Esophagus mucosa (tissue), 1 donor: ENCODE measurements around the gene AKAP1. TPM values are rescaled to one million over a fixed set of nuclear protein-coding genes. Genes with fewer than 3 reads are reported as not detected.

ENCODE experiments used
- ATAC-seq: fragments of 200-7000 bp; cut with Tn5 transposase; one replicate; pipeline ENCODE4 v1.9.1; 2020
- total RNA-seq: library from RNA; stranded (reverse); gene quantifications from one replicate; pipeline ENCODE4 v1.2.4, GENCODE V29; 2023
- donor health status: DM: yes; HTN: yes; CAD: no.

Gene AKAP1
- total RNA-seq, result 29.9 TPM

GRCh38 chr17:57084802-57085447 lies at the start of gene AKAP1:
AKAP1 (plus strand) TSS chr17:57085246; CDS start chr17:57105465, 20,219 bp downstream.
- peak; percentile 98 for ATAC-seq

- ATAC-seq, result peak; percentile 73
These were observed 49.0 kb upstream of the AKAP1 start for GRCh38 chr17:57035971-57036481.

- no peak for ATAC-seq
These were observed 47.6 kb upstream of the AKAP1 start for GRCh38 chr17:57037411-57037810.

GRCh38 chr17:57038486-57038885 lies 46.6 kb upstream of the AKAP1 start:
- no peak for ATAC-seq

- no peak for ATAC-seq
These were observed 44.5 kb upstream of the AKAP1 start for GRCh38 chr17:57040571-57040970.

GRCh38 chr17:57043276-57043675 lies 41.8 kb upstream of the AKAP1 start:
- ATAC-seq, result no peak

- no peak for ATAC-seq
These were observed 39.8 kb upstream of the AKAP1 start for GRCh38 chr17:57044976-57045867.

- peak; percentile 37 for ATAC-seq
These were observed 39.0 kb upstream of the AKAP1 start for GRCh38 chr17:57045868-57046704.

GRCh38 chr17:57046749-57047148 lies 38.3 kb upstream of the AKAP1 start:
- ATAC-seq, result no peak

- ATAC-seq, result peak; percentile 49
These were observed 37.0 kb upstream of the AKAP1 start for GRCh38 chr17:57048096-57048495.

- ATAC-seq, result no peak
These were observed 34.7 kb upstream of the AKAP1 start for GRCh38 chr17:57050306-57050705.

- ATAC-seq, result peak; percentile 81
These were observed 33.1 kb upstream of the AKAP1 start for GRCh38 chr17:57051886-57052361.

GRCh38 chr17:57062865-57063264 lies 22.2 kb upstream of the AKAP1 start:
- ATAC-seq, result no peak

GRCh38 chr17:57067162-57067561 lies 17.9 kb upstream of the AKAP1 start:
- peak; percentile 63 for ATAC-seq

GRCh38 chr17:57067781-57068180 lies 17.3 kb upstream of the AKAP1 start:
- no peak for ATAC-seq

GRCh38 chr17:57068222-57068658 lies 16.8 kb upstream of the AKAP1 start:
- peak; percentile 95 for ATAC-seq

GRCh38 chr17:57068707-57069106 lies 16.3 kb upstream of the AKAP1 start:
- peak; percentile 51 for ATAC-seq

GRCh38 chr17:57071991-57072944 lies 12.8 kb upstream of the AKAP1 start:
- ATAC-seq, result no peak

GRCh38 chr17:57073626-57074025 lies 11.4 kb upstream of the AKAP1 start:
- ATAC-seq, result no peak

GRCh38 chr17:57075193-57075592 lies 9.9 kb upstream of the AKAP1 start:
- no peak for ATAC-seq

GRCh38 chr17:57075785-57076184 lies 9.3 kb upstream of the AKAP1 start:
- no peak for ATAC-seq
